ENCODE data around the gene GAL3ST1.

GAL3ST1 gene

DNA sequence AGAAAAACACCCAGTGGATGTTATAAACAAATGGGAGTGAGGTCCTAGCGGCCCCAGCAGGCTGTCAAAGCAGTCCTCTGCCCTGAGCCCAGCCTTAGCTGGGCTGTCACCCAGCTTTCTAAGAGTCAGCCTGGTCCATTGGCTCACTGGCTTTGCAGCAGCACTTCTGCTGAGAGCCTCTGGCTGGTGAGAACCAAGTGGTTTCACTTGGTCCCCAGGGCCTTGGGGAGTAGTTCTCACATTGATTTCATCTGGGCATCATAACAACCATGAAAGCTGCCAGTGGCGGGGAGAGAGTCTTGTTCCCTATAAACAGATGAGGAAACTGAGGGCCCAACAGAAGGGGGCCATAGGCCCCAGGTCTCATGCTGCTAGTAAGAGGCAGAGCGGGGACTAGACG is 39.3 kb downstream of the GAL3ST1 start:
- no peak for DNase-seq (ENCODE audit: low read depth in 2 of 2)

DNA sequence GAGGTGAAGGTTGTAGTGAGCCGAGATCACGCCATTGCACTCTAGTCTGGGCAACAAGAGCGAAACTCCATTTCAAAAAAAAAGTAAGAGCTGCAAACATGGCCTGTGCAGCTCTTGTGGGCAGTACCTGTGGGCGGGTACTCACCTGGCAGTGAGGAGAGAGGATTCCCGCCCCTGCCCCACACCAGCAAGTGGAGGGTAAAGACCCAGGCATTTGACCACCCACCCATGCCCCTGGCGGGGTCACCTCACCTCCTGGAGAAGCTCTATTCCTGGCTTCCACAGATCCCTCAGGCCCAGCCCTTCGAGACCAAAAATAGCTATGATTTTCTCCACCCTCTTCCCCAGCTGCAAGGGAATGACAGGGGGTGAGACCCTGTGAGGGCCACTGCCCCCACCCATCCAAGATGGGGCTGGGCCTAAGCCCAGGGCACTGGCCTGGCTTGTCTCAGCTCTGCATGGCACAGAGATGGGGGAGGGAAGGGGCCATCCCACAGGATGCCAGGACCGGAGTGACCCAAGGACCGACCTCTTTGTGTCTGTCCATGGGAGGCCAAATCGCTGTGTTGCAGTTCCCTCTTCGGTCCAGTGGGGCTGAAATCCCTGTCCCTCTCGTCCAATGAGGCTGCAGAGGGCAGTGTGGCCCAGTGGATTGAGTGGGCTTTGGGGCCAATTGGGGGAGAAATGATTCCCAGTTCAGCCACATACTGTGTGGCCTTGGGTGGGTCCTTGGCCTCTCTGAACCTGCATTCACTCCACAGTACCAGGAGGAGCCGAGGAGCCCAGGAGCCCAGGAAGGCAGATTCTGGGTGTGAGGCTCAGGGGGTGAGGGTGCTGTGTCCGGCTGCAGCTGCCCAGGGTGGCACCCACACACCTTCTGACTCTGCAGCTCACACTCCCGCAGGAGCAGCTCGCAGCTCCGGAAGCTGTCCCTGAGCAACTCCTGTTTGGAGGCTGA is 42.5 kb downstream of the GAL3ST1 start:
- no peak for DNase-seq (ENCODE audit: low read depth in 2 of 2)

DNA sequence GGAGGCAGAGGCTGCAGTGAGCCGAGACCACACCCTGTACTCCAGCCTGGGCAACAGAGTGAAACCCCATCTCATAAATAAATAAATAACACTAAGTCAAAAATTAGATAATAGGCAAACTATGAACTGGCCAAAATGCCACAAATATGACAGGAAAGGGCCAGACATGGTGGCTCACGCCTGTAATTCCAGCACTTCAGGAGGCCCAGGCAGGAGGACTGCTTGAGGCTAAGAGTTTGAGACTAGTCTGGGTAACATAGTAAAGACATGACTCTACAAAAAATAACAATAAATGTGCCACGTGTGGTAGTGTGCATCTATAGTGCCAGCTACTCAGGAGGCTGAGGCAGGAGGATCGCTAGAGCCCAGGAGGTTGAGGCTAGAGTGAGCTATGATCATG is 47.8 kb downstream of the GAL3ST1 start:
- DNase-seq (ENCODE audit: low read depth in 2 of 2), result no peak

DNA sequence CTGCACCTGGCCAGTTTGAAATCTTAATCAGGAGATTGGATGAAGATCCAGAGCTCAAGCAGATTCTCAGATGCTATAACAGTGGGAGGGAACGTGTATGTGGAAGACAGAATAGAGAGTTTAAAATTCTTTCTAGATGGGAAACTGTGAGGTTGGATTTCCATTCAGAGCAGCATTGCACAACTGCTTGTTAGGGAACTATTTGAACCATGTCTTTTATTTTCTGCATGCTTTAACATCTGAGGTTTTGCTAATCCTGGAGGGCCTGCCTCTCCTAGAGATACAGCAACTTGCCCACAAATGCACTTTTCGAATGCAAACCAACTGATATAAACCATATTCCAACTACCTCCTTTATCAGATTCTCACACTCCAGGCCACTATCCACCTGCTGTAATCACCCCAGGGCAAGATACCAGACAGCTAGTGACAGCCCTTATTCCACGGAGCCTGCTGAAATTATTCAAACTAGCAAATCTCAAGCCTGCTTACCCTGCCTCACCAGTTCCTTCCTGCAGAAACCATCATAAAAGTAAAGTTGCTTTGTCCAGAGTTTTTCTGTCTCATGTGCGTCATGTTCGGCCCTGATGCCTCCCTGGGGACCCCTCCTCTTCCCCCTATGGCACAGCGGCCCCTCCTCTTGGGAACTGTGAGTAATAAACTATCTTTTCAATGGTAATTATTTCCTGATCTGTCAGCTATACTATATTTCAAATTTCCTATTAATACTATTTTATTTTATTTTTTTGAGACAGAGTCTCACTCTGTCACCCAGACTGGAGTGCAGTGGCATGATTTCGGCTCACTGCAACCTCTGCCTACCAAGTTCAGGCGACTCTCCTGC is 50.6 kb downstream of the GAL3ST1 start:
- DNase-seq (ENCODE audit: low read depth in 2 of 2), result no peak

DNA sequence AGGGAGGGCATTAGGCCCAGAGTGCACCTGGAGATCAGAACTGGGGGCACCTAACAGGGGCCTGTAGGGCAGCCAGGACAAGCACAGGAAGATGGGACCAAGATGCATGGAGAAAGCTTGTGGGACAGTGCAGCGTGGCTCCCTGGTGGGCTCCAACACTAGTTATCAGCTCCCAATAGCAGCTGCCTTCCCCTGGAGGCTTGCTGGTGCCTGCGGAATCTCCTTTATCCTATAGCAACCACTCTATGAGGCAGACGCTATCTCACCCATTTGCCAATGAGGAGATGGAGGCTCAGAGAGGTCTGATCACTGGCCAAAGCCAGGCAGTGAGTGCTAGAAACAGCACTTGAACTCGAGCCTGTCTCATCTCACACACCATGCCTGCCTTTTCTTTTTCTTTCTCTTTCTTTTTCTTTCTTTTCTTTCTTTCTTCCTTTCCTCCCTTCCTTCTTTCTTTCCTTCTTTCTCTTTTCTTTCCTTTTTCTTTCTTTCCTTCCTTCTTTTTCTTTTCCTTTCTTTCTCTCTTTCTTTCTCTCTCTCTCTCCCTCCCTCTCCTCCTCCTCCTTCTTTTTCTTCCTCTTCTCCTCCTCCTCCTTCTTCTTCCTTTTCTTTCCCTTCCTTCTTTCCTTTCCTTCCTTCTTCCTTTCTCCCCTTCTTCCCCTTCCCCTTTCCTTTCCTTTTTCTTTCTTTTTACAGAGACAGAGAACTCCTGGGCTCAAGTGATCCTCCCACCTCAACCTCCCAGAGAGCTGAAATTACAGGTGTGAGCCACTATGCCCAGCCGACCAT is 52.9 kb downstream of the GAL3ST1 start:
- no peak for DNase-seq (ENCODE audit: low read depth in 2 of 2)

DNA sequence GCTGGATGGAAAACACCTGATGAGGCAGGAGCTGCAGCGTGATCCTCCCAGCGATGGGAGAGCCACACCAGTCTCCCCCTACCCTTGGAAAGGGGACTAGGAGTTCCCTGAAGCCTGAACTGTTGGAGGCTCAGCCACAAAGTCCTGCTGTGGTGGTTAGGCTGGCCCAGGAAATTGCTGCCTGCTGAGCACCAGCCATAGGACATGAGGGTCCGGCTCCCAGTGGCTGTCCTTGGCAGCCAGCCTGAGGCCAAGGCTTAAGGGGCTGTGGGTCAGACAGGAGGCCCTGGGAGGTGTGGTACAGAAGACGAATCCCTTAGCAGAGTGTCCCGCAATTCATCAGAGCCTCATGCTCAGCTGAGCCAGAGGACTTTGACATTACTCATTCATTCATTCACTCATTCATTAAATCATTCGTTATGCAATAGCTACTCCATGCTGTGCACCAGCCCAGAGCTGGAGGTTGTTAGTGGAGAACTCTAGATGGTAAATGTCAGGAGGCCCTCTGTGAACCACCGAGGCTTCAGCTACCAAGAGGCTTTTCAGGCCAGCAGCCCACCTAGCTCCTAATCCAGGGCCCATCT is 54.5 kb downstream of the GAL3ST1 start:
- DNase-seq (ENCODE audit: low read depth in 2 of 2), result no peak

DNA sequence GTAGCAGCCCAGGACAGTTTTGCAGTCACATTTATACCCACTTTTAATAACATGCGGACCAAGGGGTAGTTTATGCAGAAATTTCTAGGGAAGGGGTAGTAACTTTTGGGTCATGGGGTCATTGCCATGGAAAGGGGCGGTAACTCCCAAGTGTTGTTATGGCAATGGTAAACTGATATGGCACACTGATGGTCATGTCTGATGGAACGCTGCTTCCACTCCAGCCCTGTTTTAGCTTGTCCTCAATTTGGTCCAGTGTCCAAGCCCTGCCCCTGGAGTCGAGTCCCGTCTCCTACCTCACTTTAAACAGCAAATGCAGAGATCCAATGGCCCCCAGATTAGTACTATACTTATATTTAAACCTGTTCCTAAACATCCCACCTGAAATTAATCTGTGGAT is 57.7 kb downstream of the GAL3ST1 start:
- DNase-seq (ENCODE audit: low read depth in 2 of 2), result no peak

DNA sequence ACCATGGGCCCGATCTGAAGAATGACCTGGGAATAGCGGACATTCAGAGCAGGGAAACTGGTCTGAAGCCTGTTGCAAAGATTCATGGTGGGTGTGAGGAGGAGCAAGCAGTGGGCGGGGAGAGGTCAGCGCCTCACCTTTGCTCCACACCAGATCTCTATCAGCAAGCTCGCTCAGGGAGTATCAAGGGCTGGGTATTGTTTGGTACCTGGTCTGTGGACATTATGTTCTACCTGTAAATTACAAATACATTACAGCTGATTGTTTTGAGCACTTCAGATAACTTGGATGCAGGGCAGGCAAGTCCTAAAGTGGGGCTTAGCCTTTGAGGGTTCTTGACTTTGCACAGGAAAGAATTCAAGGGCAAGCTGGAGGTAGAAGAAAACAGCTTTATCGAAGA is 58.2 kb downstream of the GAL3ST1 start:
- DNase-seq (ENCODE audit: low read depth in 2 of 2), result no peak

DNA sequence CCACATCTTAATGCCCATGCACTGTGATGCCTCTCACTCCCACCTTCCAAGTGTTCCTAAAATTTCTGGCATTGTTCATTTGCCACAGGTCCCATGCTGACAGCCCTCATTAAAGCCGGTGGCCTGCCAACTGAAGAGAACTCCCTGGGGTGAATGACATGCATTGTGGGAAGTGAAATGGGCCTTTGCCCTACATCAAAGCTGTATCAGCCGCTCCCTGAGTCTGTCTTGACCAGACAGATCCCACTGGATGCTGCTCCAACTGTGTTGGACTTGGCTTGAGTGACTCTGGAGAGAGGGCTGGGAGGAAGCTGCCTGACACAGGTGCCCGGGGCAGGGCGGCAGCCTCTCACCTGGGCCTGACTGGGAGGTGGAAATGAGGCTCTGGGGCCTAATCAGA is 60.2 kb downstream of the GAL3ST1 start:
- no peak for DNase-seq (ENCODE audit: low read depth in 2 of 2)

DNA sequence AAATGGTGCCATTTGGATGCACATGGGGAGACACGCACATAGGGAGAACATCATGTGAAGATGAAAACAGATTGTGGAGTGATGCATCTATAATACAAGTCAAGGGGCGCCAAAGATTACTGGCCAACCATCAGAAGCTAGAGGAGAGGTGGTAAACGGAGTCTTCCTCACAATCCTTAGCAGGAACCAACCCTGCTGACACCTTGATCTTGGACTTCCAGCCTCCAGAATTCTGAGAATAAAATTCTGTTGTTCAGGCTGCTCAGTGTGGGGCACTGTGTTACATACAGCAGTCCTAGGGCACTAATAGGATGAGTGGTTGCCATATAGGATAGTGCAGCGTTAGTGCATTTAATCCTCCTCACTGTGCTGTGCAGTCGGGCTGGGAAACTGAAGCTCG is 61.0 kb downstream of the GAL3ST1 start:
- DNase-seq (ENCODE audit: low read depth in 2 of 2), result no peak

DNA sequence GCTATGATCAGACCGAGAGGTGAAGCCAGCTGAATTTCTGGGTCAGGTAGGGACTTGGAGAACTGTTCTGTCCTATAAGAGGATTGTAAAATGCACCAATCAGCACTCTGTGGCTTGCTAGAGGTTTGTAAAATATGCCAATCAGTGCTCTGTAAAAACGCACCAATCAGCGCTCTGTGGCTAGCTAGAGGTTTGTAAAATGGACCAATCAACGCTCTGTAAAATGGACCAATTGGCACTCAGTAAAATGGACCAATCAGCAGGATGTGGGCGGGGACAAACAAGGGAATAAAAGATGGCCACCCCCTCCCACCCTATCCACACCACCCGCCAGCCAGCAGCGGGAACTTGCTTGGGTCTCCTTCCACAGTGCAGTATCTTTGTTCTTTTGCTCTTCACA is 62.6 kb downstream of the GAL3ST1 start:
- DNase-seq (ENCODE audit: low read depth in 2 of 2), result no peak

DNA sequence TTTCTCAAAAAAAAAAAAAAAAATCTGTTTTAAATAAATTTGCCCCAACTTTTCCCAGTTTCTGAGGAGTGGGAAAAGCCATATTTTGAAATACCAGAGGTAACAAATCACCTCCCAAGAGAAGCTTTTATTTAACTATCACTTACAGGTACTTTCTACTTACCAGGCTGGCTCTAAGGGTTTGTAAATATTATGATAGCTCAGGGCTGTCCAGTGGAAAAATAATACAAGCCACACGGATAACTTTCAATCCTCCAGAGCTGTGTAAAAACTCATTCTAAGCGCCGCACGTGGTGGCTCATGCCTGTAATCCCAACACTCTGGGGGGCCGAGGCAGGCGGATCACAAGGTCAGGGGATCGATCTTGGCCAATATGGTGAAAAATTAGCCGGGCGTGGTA is 63.4 kb downstream of the GAL3ST1 start:
- DNase-seq (ENCODE audit: low read depth in 2 of 2), result no peak

DNA sequence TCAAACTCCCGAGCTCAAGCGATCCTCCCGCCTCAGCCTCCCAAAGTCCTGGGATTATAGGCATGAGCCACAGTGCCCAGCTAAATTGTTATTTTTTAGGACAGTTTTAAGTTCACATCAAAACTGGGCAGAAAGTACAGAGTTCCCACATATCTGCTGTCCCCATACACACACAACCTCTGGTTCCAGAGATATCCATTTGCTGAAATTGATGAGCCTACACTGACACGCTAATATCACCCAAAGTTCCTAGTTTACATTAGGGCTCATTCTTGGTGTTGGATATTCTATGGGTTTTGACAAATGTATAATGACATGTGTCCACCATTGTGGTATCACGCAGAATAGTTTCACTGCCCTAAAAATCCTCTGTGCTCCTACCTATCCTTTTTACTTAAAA is 66.2 kb downstream of the GAL3ST1 start:
- DNase-seq (ENCODE audit: low read depth in 2 of 2), result no peak

DNA sequence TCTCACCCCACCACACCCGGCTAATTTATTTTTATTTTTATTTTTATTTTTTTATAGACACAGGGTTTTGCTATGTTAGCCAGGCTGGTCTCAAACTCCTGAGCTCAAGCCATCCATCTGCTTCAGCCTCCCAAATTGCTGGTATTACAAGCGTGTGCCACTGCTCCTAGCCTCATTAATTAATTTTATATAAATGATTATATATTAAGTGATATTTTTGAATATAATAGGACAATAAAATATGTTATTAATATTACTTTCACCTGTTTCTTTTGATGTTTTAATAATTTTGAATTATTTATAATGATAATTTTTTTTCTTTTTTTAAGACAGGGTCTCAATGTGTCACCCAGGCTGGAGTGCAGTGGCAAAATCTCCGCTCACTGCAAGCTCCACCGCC is 66.8 kb downstream of the GAL3ST1 start:
- no peak for DNase-seq (ENCODE audit: low read depth in 2 of 2)

DNA sequence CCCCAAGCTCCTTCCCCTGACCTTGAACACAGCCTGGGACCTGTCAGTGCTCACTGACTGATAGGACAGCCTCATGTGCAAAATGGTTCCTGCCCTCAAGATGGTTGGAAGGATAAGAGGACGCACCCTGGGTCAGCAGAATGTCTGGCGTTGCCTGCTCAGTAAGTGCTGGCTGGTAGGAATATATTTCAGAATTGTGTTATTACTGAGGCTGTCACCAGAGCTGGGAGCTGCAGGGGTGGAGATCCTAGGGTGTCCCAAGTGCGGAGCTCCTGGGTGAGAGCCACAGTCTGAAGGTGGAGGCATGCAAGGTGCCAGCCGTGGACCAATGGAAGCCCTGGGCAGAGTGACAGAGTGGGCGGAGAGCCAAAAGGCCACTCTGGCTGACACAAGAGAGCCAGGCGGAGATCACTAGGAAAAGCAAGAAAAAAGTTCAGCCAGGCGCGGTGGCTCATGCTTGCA is 67.9 kb downstream of the GAL3ST1 start:
- DNase-seq (ENCODE audit: low read depth in 2 of 2), result no peak

Measured in stimulated activated CD4-positive, alpha-beta T cell treated with anti-CD3 and anti-CD28 coated beads, Interleukin-1b, Interleukin-23, amount 100 ng/mL, for 1 hour (primary cell).